Activated CD4-positive, alpha-beta memory T cell treated with anti-CD3 and anti-CD28 coated beads for 36 hours (primary cell): ENCODE measurements around the gene PPM1K. TPM values are rescaled to one million over a fixed set of nuclear protein-coding genes. Genes with fewer than 3 reads are reported as not detected.
A peak's percentile ranks its signal among the peaks of the same experiment; 100 is the strongest.

Experiments
- CTCF ChIA-PET: fragments of 350-600 bp; sonication (Branson Sonifier 250); formaldehyde crosslinking; loops from one replicate; lab custom pipeline; 2021; ENCODE audit warnings: antibody characterized with exemption, inconsistent platforms; lab: Charles Lee
- POLR2A ChIA-PET: fragments of 350-600 bp; sonication (Branson Sonifier 250); formaldehyde crosslinking; loops from one replicate; lab custom pipeline; 2021; ENCODE audit warnings: antibody characterized with exemption; lab: Charles Lee
- DNase-seq: peaks from one replicate; pipeline ENCODE4 v3.0.0-alpha.2; 2020
- H3K27ac Mint-ChIP-seq: one replicate; pipeline ENCODE4 v1.8.0; 2021; ENCODE audit warnings: mixed read lengths
- H3K27me3 Mint-ChIP-seq: one replicate; pipeline ENCODE4 v1.8.0; 2021; ENCODE audit warnings: mixed read lengths
- H3K36me3 Mint-ChIP-seq: one replicate; pipeline ENCODE4 v1.8.0; 2021; ENCODE audit warnings: mixed read lengths
- H3K4me1 Mint-ChIP-seq: one replicate; pipeline ENCODE4 v1.8.0; 2021; ENCODE audit warnings: low read depth, mixed read lengths
- H3K4me3 Mint-ChIP-seq: one replicate; pipeline ENCODE4 v1.8.0; 2021; ENCODE audit warnings: mild to moderate bottlenecking, mixed read lengths
- H3K9me3 Mint-ChIP-seq: one replicate; pipeline ENCODE4 v1.8.0; 2021; ENCODE audit warnings: mixed read lengths
- intact Hi-C: fragments of 100-400 bp; cut with micrococcal nuclease; formaldehyde crosslinking; loops from one replicate; pipeline ENCODE4 v1.15.1; 2023
- total RNA-seq, 2 experiments: library from RNA; stranded (reverse); gene quantifications; one replicate each; pipeline ENCODE4 v1.2.3, GENCODE V29; 2021

PPM1K gene
- total RNA-seq, 2 experiments from 2014 or later, result 63.7 to 65.5 TPM

GRCh38 chr4:88212253-88212561, 72.2 kb downstream of the PPM1K start:
- H3K4me1 Mint-ChIP-seq, result no peaks in the 10 kb centered on the region
- CTCF ChIA-PET, result interaction anchor here (0.5 to 14.0 kb wide), 47 partner anchors 9 to 836 kb away, joined by 3 to 260 read pairs (median 4); partner anchors contain the start of genes PKD2 and PPM1K
- intact Hi-C loops, result loop anchor here (1.0 to 10.0 kb wide), 4 partner anchors 179 to 813 kb away; no protein-coding TSS in a partner anchor
- no peak overlapping the region for H3K4me3 Mint-ChIP-seq
- no peak for DNase-seq
- peaks cover 3% of the 10 kb centered on the region for H3K27me3 Mint-ChIP-seq
- H3K27ac Mint-ChIP-seq, result no peak overlapping the region
- POLR2A ChIA-PET, result no interaction called here
- no peaks in the 10 kb centered on the region for H3K36me3 Mint-ChIP-seq
- no peaks in the 10 kb centered on the region for H3K9me3 Mint-ChIP-seq

DNA sequence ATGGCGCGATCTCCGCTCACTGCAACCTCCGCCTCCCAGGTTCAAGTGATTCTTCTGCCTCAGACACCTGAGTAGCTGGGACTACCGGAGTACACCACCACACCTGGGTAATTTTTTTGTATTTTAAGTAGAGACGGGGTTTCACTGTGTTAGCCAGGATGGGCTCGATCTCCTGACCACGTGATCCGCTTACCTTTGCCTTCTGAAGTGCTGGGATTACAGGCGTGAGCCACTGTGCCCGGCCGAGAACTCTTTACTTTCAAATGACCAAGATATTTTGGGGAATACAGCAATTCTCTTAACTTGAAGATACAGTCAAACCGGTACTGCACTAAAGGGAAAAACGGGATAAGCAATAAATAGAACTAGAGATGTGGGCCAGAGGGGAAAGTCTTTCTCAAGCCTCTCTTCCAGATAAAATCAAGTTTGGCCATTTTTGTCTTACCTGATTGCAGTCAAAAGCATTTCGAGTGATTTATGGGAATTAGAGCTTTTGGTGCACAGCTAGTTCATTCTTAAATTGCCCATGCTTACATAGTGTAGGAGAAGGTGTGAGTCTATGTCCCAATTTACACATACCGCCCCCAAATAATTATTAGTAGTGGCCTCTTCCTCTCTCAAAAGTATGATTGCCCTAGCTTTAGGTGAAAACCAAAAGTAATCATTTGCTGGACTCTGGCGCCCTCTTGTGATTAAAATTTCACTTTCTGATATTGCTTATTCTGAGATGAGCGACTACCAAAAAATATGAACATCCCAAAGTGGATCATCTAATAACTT, 72.7 kb downstream of the PPM1K start:
- H3K9me3 Mint-ChIP-seq, result no peaks in the 10 kb centered on the region
- H3K27me3 Mint-ChIP-seq, result peaks cover 1% of the 10 kb centered on the region
- no peaks in the 10 kb centered on the region for H3K4me1 Mint-ChIP-seq
- POLR2A ChIA-PET, result no interaction called here
- no peak overlapping the region for H3K27ac Mint-ChIP-seq
- CTCF ChIA-PET, result interaction anchor here (0.5 to 14.0 kb wide), 55 partner anchors 8 to 836 kb away, joined by 3 to 260 read pairs (median 4); partner anchors contain the start of genes PKD2 and PPM1K
- no peak overlapping the region for H3K4me3 Mint-ChIP-seq
- DNase-seq, result peak; percentile 28
- intact Hi-C loops, result loop anchor here (1.0 to 10.0 kb wide), 4 partner anchors 178 to 813 kb away; no protein-coding TSS in a partner anchor
- no peaks in the 10 kb centered on the region for H3K36me3 Mint-ChIP-seq

DNA sequence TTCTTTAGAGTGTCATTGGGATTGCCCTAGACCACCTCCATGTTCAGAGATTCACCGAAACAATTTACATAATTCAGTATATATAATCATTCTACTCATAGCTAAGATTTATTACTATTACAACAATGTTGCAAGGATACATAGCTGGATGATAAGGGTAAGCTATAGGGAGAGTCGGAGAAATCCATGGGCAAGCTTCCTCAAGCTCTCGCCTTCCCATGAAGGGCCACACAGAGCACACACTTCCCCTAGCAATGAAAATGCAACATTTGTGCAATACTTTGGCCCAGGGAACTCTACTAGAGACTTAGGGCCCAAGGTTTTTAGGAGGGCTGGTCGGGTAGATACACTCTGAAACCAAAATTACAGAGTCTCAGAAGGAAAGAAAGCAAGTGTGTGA, 76.2 kb downstream of the PPM1K start:
- DNase-seq, result no peak
- CTCF ChIA-PET, result interaction anchor here (0.6 to 2.9 kb wide), 3 partner anchors 175 to 307 kb away, joined by 3 to 20 read pairs (median 3); no protein-coding TSS in a partner anchor
- no peak overlapping the region for H3K4me3 Mint-ChIP-seq
- POLR2A ChIA-PET, result no interaction called here
- H3K36me3 Mint-ChIP-seq, result no peaks in the 10 kb centered on the region
- H3K9me3 Mint-ChIP-seq, result no peaks in the 10 kb centered on the region
- intact Hi-C loops, result no loop called here
- peaks cover 1% of the 10 kb centered on the region for H3K27me3 Mint-ChIP-seq
- no peaks in the 10 kb centered on the region for H3K4me1 Mint-ChIP-seq
- H3K27ac Mint-ChIP-seq, result no peak overlapping the region

Other genes with a start within 250 kb of the PPM1K start
- gene ABCG2, start 125.9 kb downstream of the PPM1K start, total RNA-seq, result under 1 TPM; 0.75 to 0.81 TPM
- 10 to 100 TPM; 12.4 to 12.5 TPM for gene HERC6, start 94.3 kb upstream of the PPM1K start, total RNA-seq
- gene HERC5, start 172.6 kb upstream of the PPM1K start, total RNA-seq, result 10 to 100 TPM; 32.3 to 34.0 TPM
- gene PYURF, start 239.2 kb upstream of the PPM1K start, total RNA-seq, result 10 to 100 TPM; 49.0 to 51.7 TPM